ENCODE results near the gene MDFIC2.

Gene MDFIC2

DNA sequence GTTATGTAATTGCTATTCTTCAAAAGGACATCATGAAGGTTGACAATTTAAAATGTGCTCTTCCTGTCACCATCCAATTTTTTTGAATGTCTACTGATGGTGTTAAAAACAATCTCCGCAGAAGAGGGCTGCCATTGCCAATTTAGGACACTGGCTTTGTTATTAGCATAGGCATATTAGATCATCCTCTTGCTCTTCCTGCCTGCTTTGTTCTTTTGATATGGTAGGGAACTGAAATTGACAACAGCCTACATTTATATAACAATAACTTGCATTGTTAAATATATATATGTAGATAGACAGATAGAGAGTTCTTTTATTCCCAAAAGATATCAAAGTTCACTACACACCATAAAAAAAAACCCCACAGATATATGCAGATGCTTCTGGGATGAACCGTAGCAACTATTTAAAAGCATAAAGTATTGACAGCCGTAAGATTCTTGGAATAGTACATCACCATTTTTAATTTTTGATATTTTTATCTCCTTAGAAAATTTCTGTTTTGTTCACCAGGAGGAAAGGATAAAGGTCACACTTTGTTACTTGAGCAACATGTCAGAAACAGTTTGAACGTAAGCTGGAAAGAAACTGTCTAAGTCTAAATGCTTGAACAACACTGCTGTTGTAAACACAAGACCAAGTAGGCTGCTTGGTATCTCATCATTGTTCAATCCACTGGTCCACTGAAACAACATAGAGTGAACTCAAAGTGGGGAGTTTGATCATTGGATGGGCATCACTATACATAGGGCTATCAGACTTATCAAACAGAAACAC, 66.5 kb downstream of the MDFIC2 start:
- Histone ChIP-seq H3K27ac (no peak overlapping the region), H3K27me3 (ENCODE audit: control insufficient read depth, insufficient read depth, low read length) (no peaks in the 10 kb centered on the region), H2AFZ (no peak overlapping the region), H3K9me3 (ENCODE audit: control insufficient read depth, low read length) (no peaks in the 10 kb centered on the region), H3K79me2 (no peaks in the 10 kb centered on the region), H3K9ac (no peak overlapping the region), H3K4me3 (ENCODE audit: low read depth, low read length) (no peak overlapping the region), H3K36me3 (ENCODE audit: control insufficient read depth, insufficient read depth, low read length) (no peaks in the 10 kb centered on the region), H3K4me2 (ENCODE audit: low read length) (no peak overlapping the region), H3K4me1 (no peaks in the 10 kb centered on the region)
- TF ChIP-seq, protein P1, sequence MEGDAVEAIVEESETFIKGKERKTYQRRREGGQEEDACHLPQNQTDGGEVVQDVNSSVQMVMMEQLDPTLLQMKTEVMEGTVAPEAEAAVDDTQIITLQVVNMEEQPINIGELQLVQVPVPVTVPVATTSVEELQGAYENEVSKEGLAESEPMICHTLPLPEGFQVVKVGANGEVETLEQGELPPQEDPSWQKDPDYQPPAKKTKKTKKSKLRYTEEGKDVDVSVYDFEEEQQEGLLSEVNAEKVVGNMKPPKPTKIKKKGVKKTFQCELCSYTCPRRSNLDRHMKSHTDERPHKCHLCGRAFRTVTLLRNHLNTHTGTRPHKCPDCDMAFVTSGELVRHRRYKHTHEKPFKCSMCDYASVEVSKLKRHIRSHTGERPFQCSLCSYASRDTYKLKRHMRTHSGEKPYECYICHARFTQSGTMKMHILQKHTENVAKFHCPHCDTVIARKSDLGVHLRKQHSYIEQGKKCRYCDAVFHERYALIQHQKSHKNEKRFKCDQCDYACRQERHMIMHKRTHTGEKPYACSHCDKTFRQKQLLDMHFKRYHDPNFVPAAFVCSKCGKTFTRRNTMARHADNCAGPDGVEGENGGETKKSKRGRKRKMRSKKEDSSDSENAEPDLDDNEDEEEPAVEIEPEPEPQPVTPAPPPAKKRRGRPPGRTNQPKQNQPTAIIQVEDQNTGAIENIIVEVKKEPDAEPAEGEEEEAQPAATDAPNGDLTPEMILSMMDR (IDR thresholded peaks at IDR 0.05) = no peak

DNA sequence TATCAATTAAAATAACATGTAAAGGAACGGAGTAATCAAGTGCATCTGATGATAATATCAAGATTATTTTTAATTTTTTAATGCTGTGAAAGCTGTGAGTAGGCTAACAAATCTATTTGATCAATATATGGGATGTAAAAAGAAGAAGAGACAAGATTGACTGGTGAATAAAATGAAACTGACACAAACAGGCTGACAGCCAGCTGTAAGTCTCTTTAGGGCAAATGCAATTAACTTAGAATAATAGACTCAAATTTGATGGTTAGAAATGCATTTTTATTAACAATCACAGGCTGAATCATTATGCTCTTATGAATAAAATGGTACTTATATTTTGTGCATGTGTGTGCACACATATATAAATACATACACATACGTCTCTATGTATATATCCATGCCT, 68.0 kb downstream of the MDFIC2 start:
- H3K4me3 ChIP-seq (ENCODE audit: low read depth, low read length) = no peak overlapping the region

DNA sequence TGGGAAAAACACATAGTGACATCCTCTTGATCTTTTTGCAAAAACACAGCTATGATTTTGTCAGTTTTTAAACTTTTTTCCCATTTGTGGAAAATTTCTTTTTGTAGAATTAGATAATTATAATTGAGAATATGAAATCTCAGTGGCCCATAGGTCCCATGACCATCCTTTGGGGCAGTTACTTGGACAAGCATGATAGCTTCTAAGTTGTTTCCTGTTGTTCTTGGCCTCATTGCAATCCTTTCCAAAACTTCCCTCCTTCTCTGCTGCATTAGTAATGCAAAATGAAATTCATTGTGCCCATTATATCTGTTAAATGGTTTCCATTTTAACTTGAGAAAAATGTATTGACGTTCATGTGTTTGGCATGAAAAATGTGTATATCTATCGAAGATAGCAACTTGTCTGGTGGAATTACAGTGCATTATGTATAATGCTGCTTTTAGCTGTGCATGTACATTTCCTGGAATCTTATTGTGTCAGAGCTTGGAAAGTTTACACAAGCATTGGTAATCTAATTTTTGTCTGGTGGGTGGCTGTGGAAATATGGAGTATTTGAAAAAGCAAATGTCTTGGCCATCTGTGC, 70.0 kb downstream of the MDFIC2 start:
- Histone ChIP-seq H3K4me1 (no peaks in the 10 kb centered on the region), H3K36me3 (ENCODE audit: control insufficient read depth, insufficient read depth, low read length) (no peaks in the 10 kb centered on the region), H2AFZ (no peak overlapping the region), H3K9ac (no peak overlapping the region), H3K9me3 (ENCODE audit: control insufficient read depth, low read length) (no peaks in the 10 kb centered on the region), H3K79me2 (no peaks in the 10 kb centered on the region), H3K4me3 (ENCODE audit: low read depth, low read length) (no peak overlapping the region), H3K27ac (no peak overlapping the region), H3K4me2 (ENCODE audit: low read length) (no peak overlapping the region), H3K27me3 (ENCODE audit: control insufficient read depth, insufficient read depth, low read length) (no peaks in the 10 kb centered on the region)
- TF ChIP-seq, protein P1 (IDR thresholded peaks at IDR 0.05) = no peak

More for the DNA sequence above, 68.0 kb downstream of the MDFIC2 start:
- Histone ChIP-seq H3K4me1 (no peaks in the 10 kb centered on the region), H3K9ac (no peak overlapping the region), H3K9me3 (ENCODE audit: control insufficient read depth, low read length) (no peaks in the 10 kb centered on the region), H3K4me2 (ENCODE audit: low read length) (no peak overlapping the region), H3K27me3 (ENCODE audit: control insufficient read depth, insufficient read depth, low read length) (no peaks in the 10 kb centered on the region), H2AFZ (no peak overlapping the region), H3K79me2 (no peaks in the 10 kb centered on the region), H3K27ac (no peak overlapping the region), H3K36me3 (ENCODE audit: control insufficient read depth, insufficient read depth, low read length) (no peaks in the 10 kb centered on the region)
- TF ChIP-seq, protein P1 (IDR thresholded peaks at IDR 0.05) = no peak

DNA sequence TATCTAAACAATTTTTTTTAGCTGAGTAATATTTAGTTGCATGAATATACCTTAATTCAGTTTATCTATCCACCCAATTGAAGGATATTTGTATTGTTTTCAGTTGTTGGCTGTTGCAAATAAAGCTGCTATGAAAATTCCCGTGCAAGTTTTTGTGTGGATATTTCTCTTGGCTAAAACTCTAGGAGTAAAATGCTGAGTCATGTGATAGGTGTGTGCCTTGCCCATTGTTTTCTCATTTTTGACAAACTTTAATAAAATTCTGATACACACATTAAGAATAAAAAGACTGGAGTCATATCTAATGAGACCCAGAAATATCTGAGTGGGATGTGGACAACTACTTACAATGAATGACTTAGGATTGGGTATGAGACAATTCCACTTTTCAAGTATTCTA, 78.6 kb downstream of the MDFIC2 start:
- Histone ChIP-seq H3K9me3 (ENCODE audit: control insufficient read depth, low read length) (no peaks in the 10 kb centered on the region), H3K4me1 (no peaks in the 10 kb centered on the region), H2AFZ (no peak overlapping the region), H3K36me3 (ENCODE audit: control insufficient read depth, insufficient read depth, low read length) (no peaks in the 10 kb centered on the region), H3K27ac (no peak overlapping the region), H3K9ac (no peak overlapping the region), H3K79me2 (no peaks in the 10 kb centered on the region), H3K4me2 (ENCODE audit: low read length) (no peak overlapping the region), H3K4me3 (ENCODE audit: low read depth, low read length) (no peak overlapping the region), H3K27me3 (ENCODE audit: control insufficient read depth, insufficient read depth, low read length) (no peaks in the 10 kb centered on the region)
- TF ChIP-seq, protein P1 (IDR thresholded peaks at IDR 0.05) = no peak

All from parathyroid adenoma (tissue), 2 donors.